Cardiac muscle cell (in vitro differentiated cells and primary cell): ENCODE measurements around the gene UGT1A3. TPM values are rescaled to one million over a fixed set of nuclear protein-coding genes. Genes with fewer than 3 reads are reported as not detected.

Experiments used
- DNase-seq, 2 donors: peaks; one replicate each; pipeline versions ENCODE4 v3.0.0 to v3.0.0-alpha.2; 2010 to 2017; ENCODE audit warnings: low read depth in 1 of 2, low spot score in 1 of 2
- H3K27ac ChIP-seq: fragments of 200-600 bp; sonication (generic); 2 replicates; pipeline ENCODE4 v1.5.1; 2016
- H3K27me3 ChIP-seq: fragments of 200-600 bp; sonication (generic); 2 replicates; pipeline ENCODE4 v1.6.0; 2016; ENCODE audit warnings: control low read depth
- H3K36me3 ChIP-seq: fragments of 200-600 bp; sonication (generic); 2 replicates; pipeline ENCODE4 v1.5.1; 2016; ENCODE audit warnings: control low read depth
- H3K4me1 ChIP-seq: fragments of 200-600 bp; sonication (generic); 2 replicates; pipeline ENCODE4 v1.8.1; 2017; ENCODE audit warnings: low read depth, mild to moderate bottlenecking, mixed run types
- H3K4me3 ChIP-seq: fragments of 200-600 bp; sonication (generic); 2 replicates; pipeline ENCODE4 v1.5.1; 2016; ENCODE audit warnings: mild to moderate bottlenecking
- H3K9me3 ChIP-seq: fragments of 200-600 bp; sonication (generic); 2 replicates; pipeline ENCODE4 v1.5.1; 2017; ENCODE audit warnings: low read depth, mild to moderate bottlenecking, control low read depth
- CTCF ChIP-seq: IDR thresholded peaks from 2 replicates; pipeline ENCODE4 v1.5.1; 2012; ENCODE audit warnings: low read depth, mild to moderate bottlenecking, low read length
- polyA plus RNA-seq: library from polyadenylated mRNA; unstranded; fragments of >200 nt; fragmentation: Nextera tagmentation; extraction: Ambion mirVana; gene quantifications from 2 replicates; pipeline ENCODE4 v1.2.1, GENCODE V29; 2016
- total RNA-seq: library from RNA; depleted of rRNA; stranded (reverse); fragments of >200 nt; gene quantifications from 2 replicates; pipeline ENCODE4 v1.2.3, GENCODE V29; 2016

Gene UGT1A3
- total and polyA plus RNA-seq, 2 experiments from 2014 or later, result not detected

GRCh38 chr2:233817361-233817911, 88.6 kb downstream of the UGT1A3 start:
- H3K27me3 ChIP-seq, result no peaks in the 10 kb centered on the region
- DNase-seq, result peak in 1 of 2 donors; percentile 58
- no peak overlapping the region for H3K4me3 ChIP-seq
- H3K9me3 ChIP-seq, result no peaks in the 10 kb centered on the region
- no peak for TF ChIP-seq CTCF
- H3K36me3 ChIP-seq, result no peaks in the 10 kb centered on the region
- no peaks in the 10 kb centered on the region for H3K4me1 ChIP-seq
- H3K27ac ChIP-seq, result no peak overlapping the region

GRCh38 chr2:233817995-233818638, 89.3 kb downstream of the UGT1A3 start:
- no peak overlapping the region for H3K4me3 ChIP-seq
- no peaks in the 10 kb centered on the region for H3K27me3 ChIP-seq
- no peak for DNase-seq
- H3K36me3 ChIP-seq, result no peaks in the 10 kb centered on the region
- H3K27ac ChIP-seq, result no peak overlapping the region
- H3K9me3 ChIP-seq, result no peaks in the 10 kb centered on the region
- no peak for TF ChIP-seq CTCF
- no peaks in the 10 kb centered on the region for H3K4me1 ChIP-seq

- DNase-seq, result no peak
- no peaks in the 10 kb centered on the region for H3K9me3 ChIP-seq
- H3K4me3 ChIP-seq, result no peak overlapping the region
- H3K27ac ChIP-seq, result no peak overlapping the region
- no peaks in the 10 kb centered on the region for H3K36me3 ChIP-seq
- no peaks in the 10 kb centered on the region for H3K4me1 ChIP-seq
- H3K27me3 ChIP-seq, result no peaks in the 10 kb centered on the region
- TF ChIP-seq CTCF, result no peak
Observed at GRCh38 chr2:233818639-233819621, 90.1 kb downstream of the UGT1A3 start.

- Histone ChIP-seq H3K4me3 (no peak overlapping the region), H3K27ac (no peak overlapping the region), H3K4me1 (no peaks in the 10 kb centered on the region), H3K27me3 (no peaks in the 10 kb centered on the region), H3K36me3 (no peaks in the 10 kb centered on the region), H3K9me3 (no peaks in the 10 kb centered on the region)
- no peak for TF ChIP-seq CTCF
- no peak for DNase-seq
Observed at GRCh38 chr2:233819884-233820773, 91.3 kb downstream of the UGT1A3 start.

- no peaks in the 10 kb centered on the region for H3K9me3 ChIP-seq
- H3K27me3 ChIP-seq, result no peaks in the 10 kb centered on the region
- no peak overlapping the region for H3K27ac ChIP-seq
- H3K4me1 ChIP-seq, result no peaks in the 10 kb centered on the region
- H3K4me3 ChIP-seq, result no peak overlapping the region
- TF ChIP-seq CTCF, result no peak
- no peaks in the 10 kb centered on the region for H3K36me3 ChIP-seq
- no peak for DNase-seq
Observed at GRCh38 chr2:233820774-233821105, 91.9 kb downstream of the UGT1A3 start.
